ENCODE measurements around the gene LCN15. TPM values are rescaled to one million over a fixed set of nuclear protein-coding genes. Genes with fewer than 3 reads are reported as not detected.

Gene LCN15
- total and polyA plus RNA-seq, 2 of the 13 experiments (the other 11 are each of a cell fraction or from before 2014, with no cell fraction given), result 1.3 to 53.7 TPM

- Histone ChIP-seq H3K9ac (ENCODE audit: insufficient read depth, low read depth, low read length) (peak overlapping the region; percentile 90), H3K27me3 (ENCODE audit: control insufficient read depth in 1 of 2, insufficient read depth in 2 of 2, low read length in 2 of 2) (no peaks in the 10 kb centered on the region; a peak in 1 of 5 replicates), H3K27ac (ENCODE audit: extremely low read length, insufficient read depth, low read length) (peak overlapping the region; percentile 64), H4K20me1 (ENCODE audit: insufficient read depth, low read length) (peaks cover 46% of the 10 kb centered on the region), H3K36me3 (replicated peaks in 1 of 2; ENCODE audit: control insufficient read depth in 1 of 2, insufficient read depth in 2 of 2, low read length in 2 of 2) (peaks cover 10 to 20% of the 10 kb centered on the region in 2 experiments; a peak in 4 of 5 replicates), H3K9me3 (ENCODE audit: low read length) (no peaks in the 10 kb centered on the region), H3K79me2 (ENCODE audit: insufficient read depth, low read length) (peaks cover 31% of the 10 kb centered on the region), H2AFZ (ENCODE audit: low read length) (no peak overlapping the region), H3K4me3 (replicated peaks in 1 of 3; ENCODE audit: insufficient read depth in 1 of 3, low read depth in 2 of 3, low read length in 3 of 3) (peak overlapping the region; percentile 75 to 89 (median 89)), H3K4me1 (ENCODE audit: insufficient read depth, low read length) (peaks cover 56% of the 10 kb centered on the region), H3K4me2 (ENCODE audit: low read depth, low read length) (peak overlapping the region; percentile 97)
- POLR2A ChIA-PET, result interaction anchor here (0.7 to 3.6 kb wide), 14 partner anchors 9 to 358 kb away, joined by 3 to 30 read pairs (median 4); partner anchors contain the start of gene LCN10
- no TSS peak for BruUV-seq (replicated peaks)
- ATAC-seq (peak; percentile 58), DNase-seq (ENCODE audit: low spot score) (peak; percentile 67), FAIRE-seq (no peak)
- CTCF ChIA-PET (ENCODE audit: low intra/inter-chr PET ratio, low total read pairs), result no interaction called here
- 0% methylated on average over 7 of the region's 66 CpGs for WGBS (ENCODE audit: low lambda C conversion rate)
- in situ Hi-C loops (cut with HindIII; ENCODE audit: extremely low pct_ligation_motif_present, low pct_unique_long_range_greater_than_20kb) (no loop called here), intact Hi-C loops (cut with micrococcal nuclease; ENCODE audit: unreplicated experiment) (no loop called here)
- TF ChIP-seq ZZZ3 (CRISPR knock-in tag; IDR thresholded peaks at IDR 0.05; ENCODE audit: borderline replicate concordance) (peak; percentile 76; the same call in 1 of the 2 replicates), TFDP2 (CRISPR knock-in tag; IDR thresholded peaks at IDR 0.05) (peak; percentile 81), ZNF224 (CRISPR knock-in tag; IDR thresholded peaks at IDR 0.05) (no peak), ZGPAT (CRISPR knock-in tag; IDR thresholded peaks at IDR 0.05) (peak; percentile 77; the same call in 1 of the 2 replicates), ZFP36L2 (CRISPR knock-in tag; IDR thresholded peaks at IDR 0.05) (no peak), TSC22D2 (CRISPR knock-in tag; IDR thresholded peaks at IDR 0.05; ENCODE audit: borderline replicate concordance) (peak; percentile 88; the same call in 1 of the 2 replicates), ZNF3 (CRISPR knock-in tag; IDR thresholded peaks at IDR 0.05) (no peak), JUND (CRISPR knock-in tag; IDR thresholded peaks at IDR 0.05) (no peak), HNF1A (IDR thresholded peaks at IDR 0.05; ENCODE audit: low read depth) (no peak), HNF1A (CRISPR knock-in tag; IDR thresholded peaks at IDR 0.05; ENCODE audit: borderline replicate concordance) (peak; percentile 56; the same call in 1 of the 2 replicates), FOXK2 (IDR thresholded peaks at IDR 0.05) (no peak), HES4 (CRISPR knock-in tag; IDR thresholded peaks at IDR 0.05; ENCODE audit: borderline replicate concordance) (peak; percentile 93), DMTF1 (CRISPR knock-in tag; IDR thresholded peaks at IDR 0.05) (no peak), ESRRA (CRISPR knock-in tag; IDR thresholded peaks at IDR 0.05; ENCODE audit: low read depth) (peak; percentile 80), ZNF205 (CRISPR knock-in tag; IDR thresholded peaks at IDR 0.05) (no peak), ZNF317 (CRISPR knock-in tag; IDR thresholded peaks at IDR 0.05) (no peak), ZMAT3 (CRISPR knock-in tag; conservative IDR thresholded peaks at IDR 0.05) (peak; percentile 80; the same call in 1 of the 2 replicates)
Observed at GRCh38 chr9:136728080-136728547, 36.2 kb downstream of the LCN15 start.
